Spleen (tissue), 11 donors: ENCODE results near the gene BIVM. TPM values are rescaled to one million over a fixed set of nuclear protein-coding genes. Genes with fewer than 3 reads are reported as not detected.

Experiments used
- DNase-seq: peaks from one replicate; pipeline ENCODE4 v3.0.0-alpha.2; 2020
- H3K27ac ChIP-seq, 8 donors: fragments of 200-600 bp; sonication (generic) in 7 of 8; 1 replicate in 4 of 8; 2 replicates in 4 of 8; pipeline versions ENCODE4 v1.5.0 to v1.8.0; 2016 to 2021; ENCODE audit warnings: inconsistent platforms in 4 of 8, mild to moderate bottlenecking in 4 of 8, moderate library complexity in 1 of 8
- H3K27me3 ChIP-seq, 7 donors: fragments of 200-600 bp; sonication (generic) in 6 of 7; replicated peaks in 1 of 7; 1 replicate in 4 of 7; 2 replicates in 3 of 7; pipeline versions ENCODE4 v1.5.0 to v1.8.0; 2016 to 2021; ENCODE audit warnings: inconsistent platforms in 3 of 7, mild to moderate bottlenecking in 1 of 7
- H3K36me3 ChIP-seq, 6 donors: fragments of 200-600 bp; sonication (generic) in 5 of 6; 1 replicate in 4 of 6; 2 replicates in 2 of 6; pipeline versions ENCODE4 v1.5.0 to v1.8.0; 2016 to 2021; ENCODE audit warnings: inconsistent platforms in 2 of 6
- H3K4me1 ChIP-seq, 6 donors: fragments of 200-600 bp; sonication (generic) in 5 of 6; 1 replicate in 3 of 6; 2 replicates in 3 of 6; pipeline versions ENCODE4 v1.5.0 to v1.8.0; 2016 to 2021; ENCODE audit warnings: inconsistent platforms in 3 of 6
- H3K4me3 ChIP-seq, 8 donors: fragments of 200-600 bp; sonication (generic) in 7 of 8; 1 replicate in 4 of 8; 2 replicates in 4 of 8; pipeline versions ENCODE4 v1.5.0 to v1.8.0; 2016 to 2021; ENCODE audit warnings: inconsistent platforms in 4 of 8, mild to moderate bottlenecking in 4 of 8, moderate library complexity in 2 of 8
- H3K9me3 ChIP-seq, 8 donors: fragments of 200-600 bp; sonication (generic) in 7 of 8; 1 replicate in 4 of 8; 2 replicates in 4 of 8; pipeline versions ENCODE4 v1.5.0 to v1.8.0; 2016 to 2021; ENCODE audit warnings: inconsistent platforms in 4 of 8
- POLR2A ChIP-seq, 3 donors: fragments of 450-650 bp; IDR thresholded peaks; one replicate each; pipeline ENCODE4 v1.5.1; 2017; ENCODE audit warnings: antibody characterized with exemption in 3 of 3, mild to moderate bottlenecking in 1 of 3
- POLR2AphosphoS5 ChIP-seq, 3 donors: sonication (generic); formaldehyde crosslinking; IDR thresholded peaks; one replicate each; pipeline ENCODE4 v1.5.1; 2017; ENCODE audit warnings: antibody characterized with exemption in 3 of 3
- WGBS, 5 donors: extraction: QIAGEN DNeasy Blood & Tissue Kit in 3 of 5; methylation state at CpG; one replicate each; pipeline versions ENCODE4 v1.1.5 to v1.1.7; 2013 to 2018; 5-methylcytosine and 5-hydroxymethylcytosine counted together
- intact Hi-C: fragments of 100-400 bp; cut with DNase I; formaldehyde crosslinking; loops from one replicate; pipeline ENCODE4 v1.15.0; 2023; ENCODE audit warnings: low total_unique reads
- polyA plus RNA-seq, 3 donors: library from polyadenylated mRNA; stranded (reverse); fragments of 200-250 nt; gene quantifications; one replicate each; pipeline ENCODE4 v1.2.1, GENCODE V29; 2013
- total RNA-seq, 7 donors: library from RNA; depleted of rRNA in 3 of 7; stranded (reverse); fragments of >200 nt in 3 of 7; fragmentation: NEBNext Ultra II Directional in 4 of 7; extraction: Animal tissue kit (Norgen Biotek cat#: 25700) in 4 of 7; gene quantifications; one replicate each; pipeline versions ENCODE4 v1.1.0 to v1.2.1, GENCODE V29; 2016 to 2021
- TF ChIP-seq, protein P1 (sequence below), 11 experiments: fragments of 200-600 bp in 7 of 11; fragments of 450-650 bp in 4 of 11; sonication (generic) in 4 of 11; IDR thresholded peaks in 8 of 11; conservative IDR thresholded peaks in 3 of 11; 1 replicate in 7 of 11; 2 replicates in 4 of 11; pipeline versions ENCODE4 v1.4.0 to v1.8.0; 2016 to 2021; ENCODE audit warnings: antibody characterized with exemption in 11 of 11, inconsistent platforms in 4 of 11, mild to moderate bottlenecking in 1 of 11
- donor health status: healthy with polysubstance abuse.
- donor health status: DM: no; HTN: no; CAD: no; lungs with moderate emphysema.
- donor health status: DM: no; HTN: no; CAD: no.
- donor health status: Bipolar disorder and iron deficiency.
- donor health status: healthy.
- donor health status: DM: no; HTN: no; CAD: no.
- donor health status: DM: yes; HTN: yes; CAD: no.

The BIVM gene
- total and polyA plus RNA-seq, 10 donors = 6.0 to 30.4 (median 15.6) TPM

DNA sequence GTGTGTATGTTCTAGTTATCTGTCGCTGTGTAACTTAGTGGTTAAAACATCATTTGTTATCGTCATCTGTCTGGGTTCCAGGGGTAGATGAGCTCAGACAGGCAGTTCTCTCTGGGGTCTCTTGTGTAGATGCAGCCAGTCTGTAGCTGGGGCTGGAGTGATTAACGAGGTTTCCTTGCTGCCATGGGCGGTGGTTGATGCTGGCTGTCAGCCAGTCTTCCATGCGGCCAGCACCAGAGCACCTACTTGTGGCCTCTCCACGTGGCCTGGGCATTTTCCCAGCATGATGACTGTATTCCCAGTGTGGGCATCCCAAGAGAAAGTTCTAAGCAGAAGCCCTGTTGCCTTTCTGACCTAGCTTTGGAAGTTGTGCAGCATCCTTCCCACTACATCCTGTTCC is 57.6 kb downstream of the BIVM start:
- no peaks in the 10 kb centered on the region for H3K9me3 ChIP-seq
- H3K36me3 ChIP-seq = peaks cover 13 to 98% (median 84%) of the 10 kb centered on the region in 6 donors
- no peaks in the 10 kb centered on the region for H3K27me3 ChIP-seq
- no peak for TF ChIP-seq POLR2A (IDR thresholded peaks at IDR 0.05)
- TF ChIP-seq POLR2AphosphoS5 (IDR thresholded peaks at IDR 0.05) = no peak
- TF ChIP-seq, protein P1, sequence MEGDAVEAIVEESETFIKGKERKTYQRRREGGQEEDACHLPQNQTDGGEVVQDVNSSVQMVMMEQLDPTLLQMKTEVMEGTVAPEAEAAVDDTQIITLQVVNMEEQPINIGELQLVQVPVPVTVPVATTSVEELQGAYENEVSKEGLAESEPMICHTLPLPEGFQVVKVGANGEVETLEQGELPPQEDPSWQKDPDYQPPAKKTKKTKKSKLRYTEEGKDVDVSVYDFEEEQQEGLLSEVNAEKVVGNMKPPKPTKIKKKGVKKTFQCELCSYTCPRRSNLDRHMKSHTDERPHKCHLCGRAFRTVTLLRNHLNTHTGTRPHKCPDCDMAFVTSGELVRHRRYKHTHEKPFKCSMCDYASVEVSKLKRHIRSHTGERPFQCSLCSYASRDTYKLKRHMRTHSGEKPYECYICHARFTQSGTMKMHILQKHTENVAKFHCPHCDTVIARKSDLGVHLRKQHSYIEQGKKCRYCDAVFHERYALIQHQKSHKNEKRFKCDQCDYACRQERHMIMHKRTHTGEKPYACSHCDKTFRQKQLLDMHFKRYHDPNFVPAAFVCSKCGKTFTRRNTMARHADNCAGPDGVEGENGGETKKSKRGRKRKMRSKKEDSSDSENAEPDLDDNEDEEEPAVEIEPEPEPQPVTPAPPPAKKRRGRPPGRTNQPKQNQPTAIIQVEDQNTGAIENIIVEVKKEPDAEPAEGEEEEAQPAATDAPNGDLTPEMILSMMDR (IDR thresholded peaks at IDR 0.05 in 8 of 11, conservative IDR thresholded peaks at IDR 0.05 in 3 of 11) = no peak
- no peak overlapping the region for H3K27ac ChIP-seq
- H3K4me3 ChIP-seq = no peak overlapping the region
- WGBS, 5 donors = 54 to 73% (median 62%) methylated on average over 5 to 6 of the region's 6 CpGs
- peaks cover 3 to 46% (median 24%) of the 10 kb centered on the region in 6 donors for H3K4me1 ChIP-seq
- DNase-seq = no peak
- intact Hi-C loops = no loop called here

DNA sequence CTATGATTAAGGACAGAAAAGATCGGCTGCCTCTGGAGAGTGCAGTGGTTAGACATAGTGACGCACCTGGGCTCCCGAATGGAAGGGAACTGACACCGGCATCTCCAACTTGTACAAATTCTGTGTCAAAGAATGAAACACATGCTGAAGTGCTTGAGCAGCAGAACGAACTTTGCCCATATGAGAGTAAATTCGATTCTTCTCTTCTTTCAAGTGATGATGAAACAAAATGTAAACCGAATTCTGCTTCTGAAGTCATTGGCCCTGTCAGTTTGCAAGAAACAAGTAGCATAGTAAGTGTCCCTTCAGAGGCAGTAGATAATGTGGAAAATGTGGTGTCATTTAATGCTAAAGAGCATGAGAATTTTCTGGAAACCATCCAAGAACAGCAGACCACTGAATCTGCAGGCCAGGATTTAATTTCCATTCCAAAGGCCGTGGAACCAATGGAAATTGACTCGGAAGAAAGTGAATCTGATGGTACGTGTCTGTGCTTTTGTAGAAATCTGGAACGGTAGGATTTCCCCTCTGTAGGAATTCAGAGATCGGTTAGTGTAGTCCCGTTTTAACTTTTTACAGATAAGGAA is 63.8 kb downstream of the BIVM start:
- no peak for TF ChIP-seq POLR2A (IDR thresholded peaks at IDR 0.05)
- TF ChIP-seq, protein P1 (IDR thresholded peaks at IDR 0.05 in 8 of 11, conservative IDR thresholded peaks at IDR 0.05 in 3 of 11) = no peak
- no peak for TF ChIP-seq POLR2AphosphoS5 (IDR thresholded peaks at IDR 0.05)
- WGBS, 5 donors = 93 to 98% (median 96%) methylated on average over 13 of the region's 13 CpGs
- intact Hi-C loops = no loop called here
- H3K4me3 ChIP-seq = no peak overlapping the region
- peaks cover 16 to 100% (median 95%) of the 10 kb centered on the region in 6 donors for H3K36me3 ChIP-seq
- peaks cover 0 to 30% (median 7%) of the 10 kb centered on the region in 6 donors for H3K4me1 ChIP-seq
- no peaks in the 10 kb centered on the region for H3K27me3 ChIP-seq
- no peak overlapping the region for H3K27ac ChIP-seq
- no peaks in the 10 kb centered on the region for H3K9me3 ChIP-seq
- no peak for DNase-seq

DNA sequence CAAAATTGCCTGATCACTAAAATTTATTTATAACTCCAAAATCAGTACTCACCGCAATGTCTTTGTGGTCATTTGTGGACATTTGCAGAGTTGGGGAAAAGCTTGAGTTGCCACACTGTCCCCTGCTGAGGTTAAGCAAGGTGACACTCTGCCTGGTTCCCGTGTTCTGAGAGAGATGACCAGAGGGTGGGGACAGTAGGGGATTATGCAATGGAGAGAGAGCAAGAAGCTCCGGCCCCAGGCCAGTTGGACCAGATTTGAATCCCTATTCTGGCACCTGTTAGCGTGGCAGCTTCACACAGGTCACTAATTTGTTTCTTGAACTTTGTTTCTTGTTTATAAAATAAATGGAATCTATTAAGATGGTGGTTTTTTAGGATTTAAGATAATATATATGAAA is 64.7 kb downstream of the BIVM start:
- Histone ChIP-seq H3K9me3 (no peaks in the 10 kb centered on the region), H3K27me3 (no peaks in the 10 kb centered on the region), H3K36me3 (peaks cover 12 to 100% (median 95%) of the 10 kb centered on the region in 6 donors), H3K4me3 (no peak overlapping the region), H3K27ac (no peak overlapping the region), H3K4me1 (peaks cover 0 to 30% (median 7%) of the 10 kb centered on the region in 6 donors)
- no peak for TF ChIP-seq POLR2AphosphoS5 (IDR thresholded peaks at IDR 0.05)
- TF ChIP-seq POLR2A (IDR thresholded peaks at IDR 0.05) = no peak
- TF ChIP-seq, protein P1 (IDR thresholded peaks at IDR 0.05 in 8 of 11, conservative IDR thresholded peaks at IDR 0.05 in 3 of 11) = no peak
- intact Hi-C loops = no loop called here
- DNase-seq = no peak
- WGBS, 5 donors = 57 to 83% (median 67%) methylated on average over 4 of the region's 4 CpGs

DNA sequence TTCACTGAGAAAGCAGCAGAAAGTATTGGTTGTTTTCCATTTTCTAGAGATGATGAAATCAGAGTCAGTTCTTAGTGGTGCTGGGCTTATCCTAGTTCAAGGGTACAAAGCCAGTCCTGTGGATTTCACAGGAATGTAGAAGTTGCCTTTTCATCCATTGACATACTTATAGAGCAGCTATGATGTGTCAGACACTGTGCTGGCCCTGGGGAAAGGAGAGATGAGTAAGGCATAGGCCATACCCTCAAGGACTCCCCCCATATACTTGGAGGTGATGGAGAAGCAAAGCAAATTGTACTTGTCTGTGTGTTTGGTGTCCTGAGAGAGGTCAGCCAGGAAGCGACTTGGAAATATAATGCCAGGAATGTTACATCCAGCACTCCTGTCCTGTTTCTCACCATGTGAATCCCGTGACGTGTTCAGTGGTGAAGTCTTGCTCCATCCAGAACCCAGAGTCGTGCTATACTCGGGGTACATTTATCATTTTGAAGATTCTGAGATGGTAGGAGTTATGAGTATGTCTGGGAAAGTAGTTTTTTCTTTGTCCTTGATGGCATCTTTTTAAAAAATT is 69.5 kb downstream of the BIVM start:
- DNase-seq = no peak
- no peak overlapping the region for H3K4me3 ChIP-seq
- TF ChIP-seq POLR2AphosphoS5 (IDR thresholded peaks at IDR 0.05) = no peak
- TF ChIP-seq POLR2A (IDR thresholded peaks at IDR 0.05) = no peak
- TF ChIP-seq, protein P1 (IDR thresholded peaks at IDR 0.05 in 8 of 11, conservative IDR thresholded peaks at IDR 0.05 in 3 of 11) = no peak
- H3K9me3 ChIP-seq = no peaks in the 10 kb centered on the region
- WGBS, 5 donors = 92 to 96% (median 94%) methylated on average over 5 of the region's 5 CpGs
- no peak overlapping the region for H3K27ac ChIP-seq
- peaks cover 0 to 36% (median 20%) of the 10 kb centered on the region in 6 donors for H3K4me1 ChIP-seq
- H3K36me3 ChIP-seq = peaks cover 5 to 100% (median 82%) of the 10 kb centered on the region in 6 donors
- intact Hi-C loops = no loop called here
- no peaks in the 10 kb centered on the region for H3K27me3 ChIP-seq
